ENCODE measurements around the gene GRM7. TPM values are rescaled to one million over a fixed set of nuclear protein-coding genes. Genes with fewer than 3 reads are reported as not detected.

GRM7 gene
- total and polyA plus RNA-seq, 2 experiments from 2014 or later, result 0.40 TPM; not detected in 1

- H3K4me2 ChIP-seq, result no peak overlapping the region
- no peak for TF ChIP-seq EZH2 (IDR thresholded peaks at IDR 0.05; ENCODE audit: low read depth, unreplicated experiment)
- no peak for TF ChIP-seq ZNF331 (CRISPR knock-in tag; IDR thresholded peaks at IDR 0.05; ENCODE audit: low read depth)
- TF ChIP-seq, protein P1, sequence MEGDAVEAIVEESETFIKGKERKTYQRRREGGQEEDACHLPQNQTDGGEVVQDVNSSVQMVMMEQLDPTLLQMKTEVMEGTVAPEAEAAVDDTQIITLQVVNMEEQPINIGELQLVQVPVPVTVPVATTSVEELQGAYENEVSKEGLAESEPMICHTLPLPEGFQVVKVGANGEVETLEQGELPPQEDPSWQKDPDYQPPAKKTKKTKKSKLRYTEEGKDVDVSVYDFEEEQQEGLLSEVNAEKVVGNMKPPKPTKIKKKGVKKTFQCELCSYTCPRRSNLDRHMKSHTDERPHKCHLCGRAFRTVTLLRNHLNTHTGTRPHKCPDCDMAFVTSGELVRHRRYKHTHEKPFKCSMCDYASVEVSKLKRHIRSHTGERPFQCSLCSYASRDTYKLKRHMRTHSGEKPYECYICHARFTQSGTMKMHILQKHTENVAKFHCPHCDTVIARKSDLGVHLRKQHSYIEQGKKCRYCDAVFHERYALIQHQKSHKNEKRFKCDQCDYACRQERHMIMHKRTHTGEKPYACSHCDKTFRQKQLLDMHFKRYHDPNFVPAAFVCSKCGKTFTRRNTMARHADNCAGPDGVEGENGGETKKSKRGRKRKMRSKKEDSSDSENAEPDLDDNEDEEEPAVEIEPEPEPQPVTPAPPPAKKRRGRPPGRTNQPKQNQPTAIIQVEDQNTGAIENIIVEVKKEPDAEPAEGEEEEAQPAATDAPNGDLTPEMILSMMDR (conservative IDR thresholded peaks at IDR 0.05; ENCODE audit: low read depth in 2 of 2), result no peak
- no peak for TF ChIP-seq POLR2AphosphoS5 (IDR thresholded peaks at IDR 0.05; ENCODE audit: low read depth)
- TF ChIP-seq JUNB (IDR thresholded peaks at IDR 0.05; ENCODE audit: unreplicated experiment), result no peak
- no peak for TF ChIP-seq ZNF462 (CRISPR knock-in tag; IDR thresholded peaks at IDR 0.05)
- TF ChIP-seq NANOG (IDR thresholded peaks at IDR 0.05; ENCODE audit: borderline replicate concordance), result no peak
- no peak for TF ChIP-seq STAT1 (IDR thresholded peaks at IDR 0.05; ENCODE audit: unreplicated experiment)
- no peaks in the 10 kb centered on the region for H3K36me3 ChIP-seq (ENCODE audit: insufficient read depth)
- Mint-ChIP-seq H3K36me3 (ENCODE audit: low read depth) (no peaks in the 10 kb centered on the region; the same call in 2 of the 3 replicates), H3K27me3 (ENCODE audit: insufficient read depth, low read depth, poor library complexity) (no peaks in the 10 kb centered on the region), H3K4me1 (peaks cover 5% of the 10 kb centered on the region; the same call in 2 of the 3 replicates), H3K9me3 (peaks cover 76% of the 10 kb centered on the region), H3K27ac (no peak overlapping the region), H3K4me3 (no peak overlapping the region)
- no peaks in the 10 kb centered on the region for H3K79me2 ChIP-seq (replicated peaks; ENCODE audit: insufficient read depth)
- 0 out of 2 replicates have a peak, but pooled peaks cover 5% of the 10 kb centered on the region for H3K4me1 ChIP-seq (ENCODE audit: insufficient read depth)
- H3K9me2 ChIP-seq (ENCODE audit: insufficient read depth), result no peaks in the 10 kb centered on the region
- no peaks in the 10 kb centered on the region for H4K20me1 ChIP-seq (replicated peaks; ENCODE audit: insufficient read depth)
- H3K27ac ChIP-seq (ENCODE audit: low read depth), result no peak overlapping the region
- DNase-seq (ENCODE audit: low spot score) (no peak), ATAC-seq (no peak)
- no peak overlapping the region for H3K4me3 ChIP-seq
- H2AFZ ChIP-seq, result no peak overlapping the region
- H3F3A ChIP-seq (replicated peaks; ENCODE audit: low read depth), result no peaks in the 10 kb centered on the region
- no peaks in the 10 kb centered on the region for H3K27me3 ChIP-seq (ENCODE audit: insufficient read depth)
Observed at GRCh38 chr3:7205962-7206361, 345.0 kb downstream of the GRM7 start.
